Frontal cortex (tissue), 4 donors: Measurements from ENCODE around the gene SYNE3. TPM values are rescaled to one million over a fixed set of nuclear protein-coding genes. Genes with fewer than 3 reads are reported as not detected.
A peak's percentile ranks its signal among the peaks of the same experiment; 100 is the strongest.
"Not testable (repeated sequence)": the region's sequence is repeated elsewhere in the genome, so short reads cannot be mapped to it uniquely, and the experiment has no call there.

Experiments used
- DNase-seq, 2 donors: peaks; one replicate each; pipeline ENCODE4 v3.0.0; 2012; ENCODE audit warnings: low spot score in 2 of 2
- FAIRE-seq: peaks from 2 replicates; lab custom pipeline; 2012; peaks lifted over from hg19 to GRCh38; lab: Jason Lieb, UNC
- total RNA-seq: library from RNA; depleted of rRNA; stranded (reverse); fragments of >200 nt; gene quantifications from one replicate; pipeline ENCODE4 v1.2.3, GENCODE V29; 2014
- donor health status: control.
- donor health status: control.
- donor health status: control.

Gene SYNE3
- total RNA-seq, 1 donor from 2014 or later: 1.2 TPM

DNA sequence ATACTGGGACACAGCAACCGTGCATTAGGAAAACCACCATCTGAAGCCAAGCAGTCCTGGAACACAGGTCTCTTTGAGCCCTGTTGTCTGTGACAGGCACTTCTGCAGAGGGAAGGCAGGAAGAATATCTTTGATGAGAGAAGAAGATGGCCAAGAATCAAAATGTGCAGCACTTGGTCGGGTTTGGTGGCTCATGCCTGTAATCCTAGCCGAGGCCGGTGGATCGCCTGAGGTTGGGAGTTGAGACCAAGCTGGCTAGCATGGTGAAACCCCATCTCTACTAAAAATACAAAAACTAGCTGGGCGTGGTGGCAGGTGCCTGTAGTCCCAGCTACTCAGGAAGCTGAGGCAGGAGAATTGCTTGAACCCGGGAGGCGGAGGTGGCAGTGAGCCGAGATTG is 6.1 kb downstream of the SYNE3 start:
- not testable (repeated sequence) for DNase-seq, FAIRE-seq

DNA sequence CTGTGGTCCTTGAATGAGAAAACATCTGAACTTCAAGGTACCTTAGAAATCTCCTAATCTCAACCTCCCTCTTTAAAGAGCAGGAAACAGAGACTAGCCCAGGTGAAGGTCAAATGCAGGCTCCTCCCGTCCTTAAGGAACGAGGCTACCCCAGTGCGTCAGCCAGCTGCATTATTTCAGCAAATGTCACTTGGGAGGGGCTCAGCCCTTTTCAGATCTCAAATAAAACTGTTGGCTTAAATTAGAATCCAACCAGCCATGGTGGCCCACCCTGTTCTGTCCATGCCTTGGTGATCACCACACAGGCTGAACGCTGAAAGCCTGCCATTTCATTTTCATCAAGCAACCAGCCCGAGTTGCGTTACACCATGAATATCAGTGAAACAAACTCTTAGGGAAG is 7.0 kb downstream of the SYNE3 start:
- no peak for DNase-seq
- FAIRE-seq: no peak

DNA sequence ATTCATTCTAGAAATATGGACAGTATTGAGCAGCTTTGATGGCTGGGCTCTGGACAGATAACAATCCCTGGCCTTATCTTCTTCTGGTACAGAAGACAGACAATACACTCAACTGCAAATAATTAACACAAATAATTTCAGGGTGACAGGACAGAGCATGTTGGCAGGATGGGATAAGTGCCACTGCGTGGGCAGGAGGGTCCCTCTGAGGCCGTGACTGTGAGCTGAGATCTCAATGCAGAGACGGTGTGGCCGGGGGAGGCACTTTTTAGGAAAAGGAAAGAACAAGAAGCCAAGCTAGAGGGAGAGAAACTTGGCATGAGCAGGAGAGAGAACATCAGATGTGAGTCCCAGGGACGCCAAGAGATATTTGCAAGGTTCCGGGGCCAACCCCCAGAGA is 8.1 kb downstream of the SYNE3 start:
- FAIRE-seq: no peak

DNA sequence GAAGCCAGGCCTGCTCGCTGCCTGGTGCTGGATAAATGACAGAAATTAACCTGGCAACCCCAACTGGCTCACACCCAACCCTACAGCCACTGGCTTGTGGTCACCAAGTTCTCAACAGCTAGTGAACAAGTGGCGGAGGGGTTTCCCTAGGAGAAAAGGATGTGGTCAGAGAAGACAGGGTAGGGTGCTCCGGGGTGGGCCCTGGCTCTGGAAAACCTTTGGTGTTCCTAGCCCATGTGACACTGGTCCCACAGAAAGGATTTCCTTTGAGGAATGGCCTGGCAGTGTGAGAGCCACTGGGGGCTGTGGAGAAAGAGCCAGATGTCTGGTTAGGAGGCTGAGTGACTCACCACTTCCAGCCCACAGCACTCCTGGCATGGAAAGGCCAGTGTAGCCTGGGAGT is 8.7 kb downstream of the SYNE3 start:
- no peak for DNase-seq
- FAIRE-seq: no peak

More for the DNA sequence above, 8.1 kb downstream of the SYNE3 start:
- DNase-seq: no peak

DNA sequence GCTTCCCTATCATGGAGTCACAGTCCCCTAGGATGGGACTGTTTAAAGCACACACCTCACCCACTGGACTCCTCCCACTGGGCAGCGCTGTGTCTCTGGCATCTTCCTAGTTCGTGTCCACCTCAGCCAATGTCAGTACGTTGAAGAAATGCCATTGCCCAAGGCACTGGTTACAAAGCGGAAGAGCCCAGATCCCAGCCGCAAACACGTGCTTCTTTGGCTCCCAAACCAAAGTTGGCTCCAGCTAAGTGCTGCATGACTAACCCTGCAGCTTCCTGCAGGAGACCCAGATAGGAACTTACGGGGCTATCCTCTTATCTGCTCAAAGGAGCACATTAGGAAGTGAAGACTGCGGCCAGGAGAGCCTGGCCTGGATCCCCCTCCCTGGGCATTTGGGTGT is 9.3 kb downstream of the SYNE3 start:
- FAIRE-seq (no peak), DNase-seq (no peak)

DNA sequence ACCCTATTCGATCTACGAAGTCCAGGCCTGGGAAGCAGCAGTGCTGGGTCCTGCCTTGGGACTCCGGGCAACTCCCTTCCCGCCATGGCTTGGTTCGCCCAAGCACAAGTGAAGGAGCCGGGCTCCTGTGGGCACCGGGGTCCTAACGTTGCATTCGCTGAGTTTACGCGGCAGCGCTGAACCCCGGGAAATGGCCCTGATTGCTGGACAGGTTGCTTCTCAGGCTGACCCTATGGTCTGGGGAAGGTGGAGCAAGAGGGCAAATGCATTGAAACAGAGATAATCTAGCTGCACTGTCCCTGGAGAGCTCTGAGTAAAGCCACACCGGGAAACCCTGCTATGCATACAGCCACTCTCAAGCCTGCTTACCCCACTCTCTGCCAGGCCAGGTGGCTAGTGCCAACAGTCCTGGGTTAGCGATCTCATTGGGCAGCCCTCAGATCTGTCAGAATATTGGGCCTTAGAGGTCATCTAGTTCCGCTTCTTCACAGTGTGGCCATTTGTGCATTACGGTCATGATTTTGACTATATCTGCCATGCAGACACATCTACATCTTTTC is 11.3 kb downstream of the SYNE3 start:
- FAIRE-seq: no peak

DNA sequence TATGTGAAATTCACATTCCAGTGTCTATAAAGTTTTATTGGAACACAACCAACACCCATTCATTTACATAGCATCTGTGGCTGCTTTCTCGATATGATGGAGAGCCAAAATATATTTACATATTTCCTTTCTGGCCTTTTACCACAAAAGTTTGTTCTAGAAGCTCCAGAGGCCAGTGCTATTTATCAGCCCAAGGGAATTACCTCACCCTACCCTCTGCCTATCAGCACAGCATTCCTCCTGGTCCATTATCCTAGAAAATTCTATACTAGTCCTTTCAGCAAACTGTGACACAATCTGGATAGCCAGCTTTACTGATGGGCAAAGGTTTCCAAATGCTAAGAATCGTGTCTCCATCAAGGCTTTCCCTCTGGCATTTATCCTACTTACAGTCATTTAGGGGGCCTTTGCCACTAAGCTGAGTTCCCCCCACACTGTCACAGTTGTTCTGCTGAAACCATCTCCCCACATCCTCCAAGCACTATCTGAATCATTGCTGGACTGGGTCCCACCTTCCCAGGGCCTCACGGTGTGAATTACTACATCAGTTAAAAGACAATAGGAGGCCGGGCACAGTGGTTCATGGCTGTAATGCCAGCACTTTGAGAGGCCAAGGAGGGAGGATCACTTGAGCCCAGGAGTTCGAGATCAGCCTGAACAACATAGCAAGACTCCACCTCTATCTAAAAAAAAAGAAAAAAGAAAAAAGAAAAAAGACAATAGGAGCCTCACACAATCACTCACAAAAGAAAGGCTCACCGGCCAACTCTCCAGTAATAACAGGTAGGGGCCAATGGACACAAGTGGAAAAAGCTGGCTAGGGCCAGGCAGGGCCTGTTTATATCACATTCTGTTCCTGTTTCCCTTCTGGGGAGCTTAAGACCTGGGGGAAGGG is 12.1 kb downstream of the SYNE3 start:
- DNase-seq (no peak), FAIRE-seq (no peak)

More for the DNA sequence above, 11.3 kb downstream of the SYNE3 start:
- DNase-seq: no peak

DNA sequence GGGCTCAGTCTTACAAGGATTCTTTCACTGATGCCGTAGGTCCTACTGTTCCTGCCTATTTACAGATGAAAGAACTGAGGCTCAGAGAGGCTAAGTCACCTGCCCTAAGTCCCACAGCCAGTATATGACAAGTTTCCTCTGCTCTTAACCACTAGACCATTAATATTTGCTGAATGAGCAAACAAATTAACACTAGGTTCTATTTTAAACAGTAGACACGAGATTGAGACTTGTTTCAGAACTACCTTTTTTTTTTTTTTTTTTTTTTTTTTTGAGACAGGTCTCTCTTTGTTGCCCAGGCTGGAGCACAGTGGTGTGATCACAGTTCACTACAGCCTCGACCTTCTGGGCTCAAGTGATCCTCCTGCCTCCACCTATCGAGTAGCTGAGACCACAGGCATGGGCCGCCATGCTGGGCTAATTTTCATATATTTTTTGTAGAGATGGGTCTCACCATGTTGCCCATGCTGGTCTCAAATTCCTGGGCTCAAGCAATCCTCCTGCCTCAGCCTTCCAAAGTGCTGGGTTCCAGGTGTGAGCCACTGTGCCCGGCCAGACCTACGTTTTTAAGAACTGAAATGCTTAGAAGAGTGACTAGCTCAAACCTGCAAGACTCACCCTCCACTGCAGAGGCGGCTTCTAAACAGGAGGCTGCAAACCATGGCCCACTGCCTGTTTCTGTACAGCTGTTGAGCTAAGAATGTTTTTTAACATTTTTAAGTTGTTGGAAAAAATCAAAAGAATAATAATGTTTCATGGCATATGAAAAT is 12.9 kb downstream of the SYNE3 start:
- DNase-seq (no peak), FAIRE-seq (no peak)

DNA sequence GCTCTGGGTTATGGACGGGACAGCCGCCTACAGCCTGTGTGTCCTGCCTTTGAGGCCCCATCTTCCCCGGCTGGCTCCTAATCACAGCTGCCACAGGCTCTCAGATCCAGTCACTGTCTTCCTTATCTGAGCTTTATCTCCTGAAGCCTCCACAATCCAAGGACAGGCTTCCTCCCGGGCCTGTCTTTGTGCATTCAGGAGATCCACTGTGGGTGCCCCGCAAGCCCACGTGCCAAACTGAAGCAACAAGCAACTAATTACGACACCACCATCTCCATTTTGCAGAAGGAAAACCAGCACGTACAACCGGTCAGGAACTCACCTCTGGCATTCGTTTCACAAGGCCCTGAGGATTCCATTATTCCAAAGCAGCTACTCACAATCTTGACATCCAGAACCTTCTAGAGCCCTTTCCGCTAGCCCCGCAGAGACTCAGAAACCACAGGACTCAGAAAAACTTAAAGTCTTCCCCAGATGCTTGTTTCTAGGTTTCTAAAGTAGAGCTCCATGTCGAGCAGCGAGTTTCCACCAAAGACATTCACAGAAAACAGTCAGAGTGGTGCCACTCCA is 14.0 kb downstream of the SYNE3 start:
- DNase-seq: no peak
- FAIRE-seq: no peak

DNA sequence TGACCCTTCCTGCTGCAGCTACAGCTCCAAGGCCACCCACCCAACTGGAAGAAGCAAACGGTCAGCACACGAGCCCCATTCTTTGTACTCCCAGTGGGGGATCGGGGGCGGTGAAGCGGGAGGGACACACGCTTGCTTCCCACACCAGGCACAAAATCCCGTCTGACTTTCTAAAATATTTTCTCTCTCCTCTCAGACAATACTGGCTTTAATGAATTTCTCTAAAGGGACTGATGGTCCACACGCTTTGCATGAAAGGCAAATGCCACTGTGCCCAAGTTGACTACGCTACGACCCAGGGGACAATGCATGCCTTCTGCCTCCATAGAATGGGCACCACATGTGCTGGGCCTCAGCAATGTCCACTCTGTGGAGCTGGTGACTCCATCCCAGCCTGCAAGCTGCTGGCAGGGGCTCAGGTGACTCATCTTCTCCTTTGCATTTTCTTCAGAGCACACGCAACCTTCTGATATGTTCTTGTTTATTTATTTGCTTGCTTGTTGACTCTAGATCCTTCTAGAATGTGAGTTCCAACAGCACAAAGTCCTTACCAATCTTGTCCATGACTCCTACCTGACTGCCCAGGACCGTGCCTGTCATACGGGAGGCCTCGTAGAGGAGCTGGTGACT is 15.6 kb downstream of the SYNE3 start:
- DNase-seq: no peak

DNA sequence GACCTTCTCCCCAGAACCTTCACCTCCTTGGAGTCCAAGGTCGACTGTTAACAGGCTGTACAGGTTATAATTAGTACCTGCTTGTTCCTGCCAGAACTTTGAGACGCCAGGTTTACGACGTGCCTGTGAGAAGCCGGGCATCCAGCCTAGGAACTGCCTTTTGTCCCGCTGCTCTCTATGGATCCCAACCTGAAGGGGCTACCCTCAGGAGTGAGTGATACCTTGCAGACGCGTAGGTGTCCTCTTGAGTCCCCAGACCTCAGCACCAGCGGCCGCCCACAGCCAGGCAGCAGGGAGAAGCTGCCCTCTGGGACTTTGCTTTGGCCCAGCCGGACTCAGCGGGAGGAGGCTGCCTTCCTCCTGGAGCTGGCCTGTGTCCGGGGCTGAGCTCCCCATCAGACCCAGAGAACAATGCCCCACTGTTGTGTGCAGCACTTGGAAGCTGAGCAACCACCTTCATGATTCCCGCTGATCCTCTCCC is 16.2 kb downstream of the SYNE3 start:
- DNase-seq (peak in 1 of 2 donors; percentile 58), FAIRE-seq (no peak)

More for the DNA sequence above, 15.6 kb downstream of the SYNE3 start:
- no peak for FAIRE-seq

DNA sequence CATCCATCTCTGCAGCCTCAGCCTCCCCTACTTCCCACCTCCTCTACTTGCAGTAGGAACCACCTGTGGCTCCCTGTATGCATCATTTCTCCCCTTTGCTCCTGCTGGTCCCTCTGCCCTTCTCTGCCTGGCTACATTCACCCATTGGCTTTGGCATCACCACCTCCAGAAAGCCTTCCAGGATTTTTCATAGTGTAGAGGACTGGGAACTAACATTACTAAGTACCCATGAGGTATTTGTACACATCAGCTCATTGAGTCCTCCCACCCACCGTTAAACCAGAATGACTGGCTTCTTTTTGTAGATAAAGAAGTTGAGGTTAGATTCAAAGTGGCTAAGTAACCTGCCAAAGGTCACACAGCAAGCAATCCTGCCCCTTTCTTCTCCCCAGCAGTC is 17.1 kb downstream of the SYNE3 start:
- no peak for DNase-seq
- no peak for FAIRE-seq

DNA sequence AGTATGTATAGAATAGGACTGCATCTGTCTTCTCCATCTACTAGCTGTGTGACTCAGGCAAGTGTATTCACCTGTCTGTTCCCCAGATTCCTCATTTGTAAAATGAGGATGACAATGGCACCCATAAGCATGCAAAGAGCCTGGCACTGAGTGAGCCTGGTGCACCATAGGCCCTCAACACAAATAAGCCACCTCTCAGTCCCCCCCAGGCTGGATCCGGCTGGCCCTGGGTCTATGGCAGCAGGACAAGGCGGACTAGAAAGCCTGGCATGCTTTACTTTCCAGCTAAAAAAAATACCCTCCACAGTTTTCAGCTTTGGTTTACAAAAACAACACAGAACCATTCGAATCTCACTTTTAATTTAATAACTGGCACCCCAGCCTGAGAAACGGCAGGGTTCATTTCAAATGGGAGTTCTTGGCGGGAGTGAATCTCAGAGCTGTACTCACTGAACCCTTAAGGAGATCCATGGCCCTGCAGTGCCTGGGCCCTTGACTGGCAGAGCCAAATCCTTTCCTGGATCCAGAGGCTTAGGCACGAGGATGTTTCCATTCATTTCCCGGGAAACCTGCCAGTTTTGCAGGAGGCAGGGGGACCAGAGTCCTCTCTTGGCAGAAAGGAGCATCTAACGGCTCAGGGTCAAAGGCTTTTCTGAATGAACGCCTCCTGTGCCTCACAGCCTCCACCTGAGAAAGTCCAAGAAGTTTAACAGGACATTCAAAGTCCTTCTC is 17.7 kb downstream of the SYNE3 start:
- no peak for FAIRE-seq
- no peak for DNase-seq

DNA sequence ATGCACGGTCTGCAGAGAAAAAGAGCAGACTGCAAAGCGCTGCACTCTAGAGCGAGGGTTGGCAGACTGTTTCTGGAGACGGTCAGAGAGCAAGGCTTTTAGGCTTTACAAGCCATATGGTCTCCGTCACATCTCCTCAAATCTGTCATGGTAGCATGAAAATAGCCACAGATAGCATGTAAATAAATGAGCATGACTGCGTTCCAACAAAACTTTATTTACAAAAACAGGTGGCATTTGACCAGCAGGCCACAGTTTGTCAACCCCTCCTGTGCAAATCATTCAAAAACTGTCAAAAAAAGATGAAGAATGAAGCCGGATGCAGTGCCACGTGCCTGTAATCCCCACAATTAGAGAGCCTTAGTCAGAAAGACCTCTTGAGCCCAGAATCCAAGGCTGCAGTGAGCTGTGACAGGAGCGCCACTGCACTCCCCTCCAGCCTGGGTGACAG is 18.9 kb downstream of the SYNE3 start:
- FAIRE-seq (no peak), DNase-seq (no peak)

DNA sequence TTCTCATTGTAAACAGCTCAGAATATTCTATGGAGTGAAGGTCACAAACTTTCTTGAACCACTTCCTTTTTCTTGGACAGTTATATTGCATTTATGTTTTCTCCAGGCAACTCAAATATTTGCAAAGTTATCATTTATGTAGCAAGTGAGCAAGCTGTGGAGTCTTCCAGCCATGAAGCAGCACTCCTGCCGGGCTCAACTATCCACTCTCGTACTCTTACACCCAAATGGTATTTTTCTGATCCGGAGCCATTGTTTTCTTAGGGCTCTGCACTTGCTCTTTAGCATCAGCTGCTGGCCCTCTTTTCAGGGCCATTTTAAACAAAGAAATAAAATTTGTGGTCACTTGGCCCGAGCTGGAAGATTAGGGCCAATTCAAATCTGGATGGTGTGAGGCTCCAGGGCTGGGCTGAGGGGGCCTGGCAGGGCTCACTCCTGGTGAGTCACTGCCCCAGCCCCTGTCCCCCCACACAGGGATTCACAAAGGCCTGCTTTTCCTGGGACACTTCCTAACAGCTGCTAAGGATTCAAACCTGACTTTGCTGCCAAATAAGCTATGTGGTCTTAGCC is 19.7 kb downstream of the SYNE3 start:
- peak in 1 of 2 donors; percentile 42 for DNase-seq
- FAIRE-seq: no peak

DNA sequence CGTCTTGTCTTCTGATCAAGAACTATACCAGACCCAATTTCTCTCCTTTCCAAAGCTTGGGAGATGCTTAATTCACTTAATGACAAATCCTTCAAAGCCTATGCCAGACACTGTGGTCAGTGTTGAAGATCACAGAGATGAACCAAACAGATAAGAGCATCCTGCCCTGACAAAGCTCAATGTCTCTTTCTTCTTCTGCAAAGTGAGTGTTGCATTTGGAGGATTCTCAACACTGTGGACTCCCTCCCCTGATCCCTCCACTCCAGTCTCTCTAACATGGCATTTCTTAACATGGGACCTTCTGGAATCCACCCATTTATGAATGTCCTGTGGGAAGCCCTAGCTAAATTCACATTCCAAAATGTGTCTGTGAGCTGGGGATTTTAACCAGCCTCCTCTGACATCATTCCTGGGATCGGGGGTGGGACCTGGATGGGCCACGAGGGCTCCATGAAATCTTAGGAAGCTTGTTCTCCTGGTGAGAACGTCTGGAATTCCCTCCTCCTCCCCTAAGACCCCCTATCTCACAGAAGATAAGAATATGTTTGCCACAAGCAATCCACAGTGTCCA is 20.3 kb downstream of the SYNE3 start:
- FAIRE-seq: no peak
- no peak for DNase-seq

DNA sequence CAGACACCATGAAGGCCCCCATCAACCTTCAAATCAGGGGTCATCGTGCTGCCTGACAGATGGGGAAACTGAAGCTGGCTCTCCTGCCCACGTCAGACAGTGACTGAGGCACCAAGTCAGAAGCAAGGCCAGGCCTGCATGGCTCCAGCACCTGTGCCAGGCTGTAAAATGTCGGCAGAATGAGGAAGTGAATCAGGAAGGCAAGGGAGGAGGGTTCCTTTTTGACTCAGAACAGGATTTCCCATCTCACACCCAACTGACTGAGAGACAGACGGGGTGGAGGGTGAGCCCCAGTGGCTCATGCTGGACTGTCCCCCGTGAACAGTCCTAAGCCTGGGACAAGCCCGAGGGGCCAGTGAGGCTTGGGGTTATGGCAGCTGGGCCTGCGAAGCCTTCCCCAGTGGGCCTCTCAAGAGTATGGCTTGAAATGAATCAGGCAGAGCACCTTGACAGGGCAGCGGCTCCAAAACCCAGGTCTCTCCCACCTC is 20.9 kb downstream of the SYNE3 start:
- DNase-seq (no peak), FAIRE-seq (no peak)

DNA sequence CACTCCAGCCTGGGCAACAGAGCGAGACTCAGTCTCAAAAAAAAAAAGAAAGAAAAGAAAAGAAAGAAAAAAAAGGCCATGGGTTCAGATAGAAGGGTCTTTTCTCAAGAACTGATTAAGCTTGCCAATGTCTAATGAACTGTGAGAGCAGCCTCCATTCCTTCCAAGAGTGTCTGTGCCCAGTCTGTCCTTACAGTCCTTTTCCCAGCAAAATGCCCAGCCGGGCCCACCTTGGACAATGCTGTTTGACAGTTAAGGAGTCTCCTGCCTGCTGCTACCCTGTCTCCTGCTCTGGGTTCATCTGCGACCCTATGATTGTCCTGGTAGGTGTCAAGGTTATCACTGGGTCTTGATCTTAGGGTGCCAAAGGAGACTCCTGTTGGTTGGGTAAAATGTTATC is 21.4 kb downstream of the SYNE3 start:
- no peak for FAIRE-seq
- no peak for DNase-seq
